Panc1 (cell line): ENCODE results near the gene CDK19. TPM values are rescaled to one million over a fixed set of nuclear protein-coding genes. Genes with fewer than 3 reads are reported as not detected.

Experiments
- ATAC-seq: fragments of 200-7000 bp; cut with Tn5 transposase; 2 replicates; pipeline ENCODE4 v1.9.1; 2020; ENCODE audit warnings: mild to moderate bottlenecking, moderate library complexity
- BruUV-seq: library from RNA; stranded (reverse); fragments of 400-500 nt; replicated peaks from 2 replicates; lab custom pipeline; 2021; lab: Mats Ljungman, UMichigan
- CTCF ChIA-PET: fragments of 300-600 bp; sonication (Branson Sonifier 250); formaldehyde crosslinking; loops from one replicate; lab custom pipeline; 2022; ENCODE audit warnings: antibody characterized with exemption; lab: Charles Lee
- POLR2A ChIA-PET: fragments of 300-600 bp; sonication (Branson Sonifier 250); formaldehyde crosslinking; loops from one replicate; lab custom pipeline; 2022; ENCODE audit warnings: antibody characterized with exemption; lab: Charles Lee
- DNase-seq: peaks from one replicate; pipeline ENCODE4 v3.0.0-alpha.2; 2010; ENCODE audit warnings: low read depth, low spot score
- H3K27ac ChIP-seq: 2 replicates; pipeline ENCODE4 v1.5.1; 2011; ENCODE audit warnings: mild to moderate bottlenecking, low read length, inconsistent platforms
- H3K27me3 ChIP-seq: fragments of 200-500 bp; sonication (Bioruptor generic); 2 replicates; pipeline ENCODE4 v1.6.0; 2014; ENCODE audit warnings: low read length, inconsistent platforms; ENCODE audit not compliant: control insufficient read depth, insufficient read depth
- H3K36me3 ChIP-seq: fragments of 200-500 bp; sonication (Bioruptor generic); 2 replicates; pipeline ENCODE4 v1.5.1; 2014; ENCODE audit warnings: inconsistent platforms, mild to moderate bottlenecking, low read length, moderate library complexity; ENCODE audit not compliant: control insufficient read depth, insufficient read depth
- H3K4me1 ChIP-seq: 2 replicates; pipeline ENCODE4 v1.5.1; 2011; ENCODE audit warnings: inconsistent platforms, mild to moderate bottlenecking, low read length, moderate library complexity; ENCODE audit not compliant: control insufficient read depth, insufficient read depth
- H3K4me3 ChIP-seq, 2 experiments: 2 replicates each; pipeline ENCODE4 v1.5.1; 2011 to 2012; ENCODE audit warnings: low read depth in 2 of 2, low read length in 2 of 2, mild to moderate bottlenecking in 2 of 2, inconsistent platforms in 1 of 2, moderate library complexity in 1 of 2
- H3K9me3 ChIP-seq: fragments of 200-500 bp; sonication (Bioruptor generic); 2 replicates; pipeline ENCODE4 v1.5.1; 2014; ENCODE audit warnings: low read depth, mild to moderate bottlenecking, inconsistent platforms, low read length, moderate library complexity; ENCODE audit not compliant: control insufficient read depth, insufficient read depth
- CTCF ChIP-seq: fragments of 450-650 bp; IDR thresholded peaks from 2 replicates; pipeline ENCODE4 v1.5.1; 2017; ENCODE audit warnings: mild to moderate bottlenecking
- POLR2AphosphoS5 ChIP-seq: IDR thresholded peaks from 2 replicates; pipeline ENCODE4 v1.6.1; 2012; ENCODE audit warnings: mild to moderate bottlenecking, low read depth, low read length, moderate library complexity
- REST ChIP-seq, 2 experiments: IDR thresholded peaks; 2 replicates each; pipeline ENCODE4 v1.6.1; 2011 to 2012; ENCODE audit warnings: low read depth in 2 of 2, control low read depth in 1 of 2, low read length in 1 of 2, mild to moderate bottlenecking in 1 of 2, moderate library complexity in 1 of 2; ENCODE audit not compliant: insufficient read depth in 1 of 2
- SIN3A ChIP-seq: IDR thresholded peaks from 2 replicates; pipeline ENCODE4 v1.6.1; 2012; ENCODE audit warnings: low read depth, mild to moderate bottlenecking, low read length, moderate library complexity, borderline replicate concordance; ENCODE audit not compliant: insufficient read depth
- TCF7L2 ChIP-seq: IDR thresholded peaks from 2 replicates; pipeline ENCODE4 v1.6.1; 2011; ENCODE audit warnings: mild to moderate bottlenecking, low read depth, low read length, inconsistent platforms
- in situ Hi-C: cut with HindIII; loops from 2 replicates; pipeline ENCODE4 v1.10.0; 2016; ENCODE audit warnings: low sequenced_read_pairs, low pct_unique_long_range_greater_than_20kb
- intact Hi-C: fragments of 100-400 bp; cut with micrococcal nuclease; formaldehyde crosslinking; loops from one replicate; pipeline ENCODE4 v1.10.0; 2022; ENCODE audit not compliant: unreplicated experiment
- total RNA-seq: library from RNA; stranded (reverse); gene quantifications from one replicate; pipeline ENCODE4 v1.2.1, GENCODE V29; 2021; ENCODE audit not compliant: unreplicated experiment

CDK19 gene
- total RNA-seq, 1 experiment from 2014 or later = 48.4 TPM

GRCh38 chr6:110646419-110646698, 168.9 kb downstream of the CDK19 start:
- CTCF ChIA-PET = no interaction called here

GRCh38 chr6:110645685-110646418, 169.4 kb downstream of the CDK19 start:
- ChIA-PET CTCF (no interaction called here), POLR2A (interaction anchor here (0.6 kb wide), 1 partner anchor 216 kb away, joined by 7 read pairs; no protein-coding TSS in a partner anchor)
- in situ Hi-C loops (no loop called here), intact Hi-C loops (no loop called here)
- Histone ChIP-seq H3K9me3 (no peaks in the 10 kb centered on the region), H3K27ac (no peak overlapping the region), H3K4me1 (no peaks in the 10 kb centered on the region), H3K36me3 (no peaks in the 10 kb centered on the region), H3K27me3 (no peaks in the 10 kb centered on the region), H3K4me3 (no peak overlapping the region)
- ATAC-seq = no peak
- DNase-seq = no peak
- BruUV-seq = no TSS peak
- TF ChIP-seq SIN3A = no peak
- no peak for TF ChIP-seq REST (IDR thresholded peaks at IDR 0.05; ENCODE audit: insufficient read depth in 1 of 2, low read depth in 2 of 2, low read length in 1 of 2)
- TF ChIP-seq POLR2AphosphoS5 = no peak
- TF ChIP-seq TCF7L2 = no peak
- no peak for TF ChIP-seq CTCF

More at GRCh38 chr6:110646419-110646698, 168.9 kb downstream of the CDK19 start:
- no peak for ATAC-seq
- Histone ChIP-seq H3K36me3 (no peaks in the 10 kb centered on the region), H3K4me3 (no peak overlapping the region), H3K27me3 (no peaks in the 10 kb centered on the region), H3K4me1 (no peaks in the 10 kb centered on the region), H3K9me3 (no peaks in the 10 kb centered on the region), H3K27ac (no peak overlapping the region)
- no peak for DNase-seq
- no TSS peak for BruUV-seq
- TF ChIP-seq SIN3A (no peak), REST (IDR thresholded peaks at IDR 0.05; ENCODE audit: insufficient read depth in 1 of 2, low read depth in 2 of 2, low read length in 1 of 2) (no peak), CTCF (no peak), TCF7L2 (no peak), POLR2AphosphoS5 (no peak)
- in situ Hi-C loops (no loop called here), intact Hi-C loops (no loop called here)
- POLR2A ChIA-PET = interaction anchor here (0.6 kb wide), 1 partner anchor 216 kb away, joined by 7 read pairs; no protein-coding TSS in a partner anchor
